Right ventricle myocardium inferior (tissue), 1 donor: ENCODE data around the gene TIE1. TPM values are rescaled to one million over a fixed set of nuclear protein-coding genes. Genes with fewer than 3 reads are reported as not detected.

Source experiments
- ATAC-seq: fragments of 200-7000 bp; cut with Tn5 transposase; one replicate; pipeline ENCODE4 v1.9.1; 2020; ENCODE audit warnings: mild to moderate bottlenecking, moderate library complexity
- DNase-seq: peaks from one replicate; pipeline ENCODE4 v3.0.0; 2021; ENCODE audit errors: missing footprints
- intact Hi-C: fragments of 100-400 bp; cut with DNase I; formaldehyde crosslinking; loops from one replicate; pipeline ENCODE4 v1.11.0; 2022
- total RNA-seq: library from RNA; stranded (reverse); fragmentation: NEBNext Ultra II Directional; extraction: Animal tissue kit (Norgen Biotek cat#: 25700); gene quantifications from one replicate; pipeline ENCODE4 v1.2.1, GENCODE V29; 2021
- donor health status: DM: no; HTN: yes; CAD: no; lungs with severe emphysema.

Gene TIE1
- total RNA-seq, 1 donor from 2014 or later = 22.2 TPM

- ATAC-seq (no peak), DNase-seq (no peak)
- intact Hi-C loops = no loop called here
Observed at GRCh38 chr1:43288058-43288784, 12.6 kb upstream of the TIE1 start.

GRCh38 chr1:43288785-43289706 lies 11.7 kb upstream of the TIE1 start:
- ATAC-seq = no peak
- DNase-seq = no peak
- intact Hi-C loops = no loop called here

- intact Hi-C loops = no loop called here
- ATAC-seq (no peak), DNase-seq (no peak)
Observed at GRCh38 chr1:43292216-43292615, 8.6 kb upstream of the TIE1 start.

GRCh38 chr1:43292679-43293078 lies 8.1 kb upstream of the TIE1 start:
- ATAC-seq (no peak), DNase-seq (no peak)
- intact Hi-C loops = no loop called here

- DNase-seq (no peak), ATAC-seq (no peak)
- intact Hi-C loops = no loop called here
Observed at GRCh38 chr1:43293176-43293575, 7.6 kb upstream of the TIE1 start.

GRCh38 chr1:43293896-43294760 lies 6.7 kb upstream of the TIE1 start:
- no peak for ATAC-seq
- intact Hi-C loops = no loop called here
- no peak for DNase-seq

GRCh38 chr1:43294761-43295160 lies 6.0 kb upstream of the TIE1 start:
- intact Hi-C loops = no loop called here
- DNase-seq (no peak), ATAC-seq (no peak)

GRCh38 chr1:43296207-43296606 lies 4.6 kb upstream of the TIE1 start:
- DNase-seq (no peak), ATAC-seq (no peak)
- intact Hi-C loops = no loop called here

GRCh38 chr1:43298055-43298454 lies 2.7 kb upstream of the TIE1 start:
- intact Hi-C loops = no loop called here
- no peak for ATAC-seq
- DNase-seq = no peak

- no peak for DNase-seq
- intact Hi-C loops = no loop called here
- no peak for ATAC-seq
Observed at GRCh38 chr1:43299101-43299500, 1.7 kb upstream of the TIE1 start.

GRCh38 chr1:43302201-43302600 lies 1.4 kb downstream of the TIE1 start:
- ATAC-seq = no peak
- intact Hi-C loops = loop anchor here (2.0 to 5.0 kb wide), 2 partner anchors 63 to 65 kb away; partner anchors contain the start of gene ELOVL1
- DNase-seq = no peak

- intact Hi-C loops = loop anchor here (2.0 to 5.0 kb wide), 2 partner anchors 64 kb away; partner anchors contain the start of gene ELOVL1
- DNase-seq (no peak), ATAC-seq (no peak)
Observed at GRCh38 chr1:43302721-43303470, 2.1 kb downstream of the TIE1 start.

- intact Hi-C loops = loop anchor here (2.0 to 5.0 kb wide), 2 partner anchors 64 to 65 kb away; partner anchors contain the start of gene ELOVL1
- DNase-seq (no peak), ATAC-seq (no peak)
Observed at GRCh38 chr1:43303471-43304313, 2.9 kb downstream of the TIE1 start.

GRCh38 chr1:43304314-43304681 lies 3.5 kb downstream of the TIE1 start:
- intact Hi-C loops = loop anchor here (5.0 kb wide), 1 partner anchor 63 kb away; the partner anchor contains the start of gene ELOVL1
- DNase-seq = no peak
- no peak for ATAC-seq

GRCh38 chr1:43304771-43305300 lies 4.1 kb downstream of the TIE1 start:
- ATAC-seq (no peak), DNase-seq (no peak)
- intact Hi-C loops = loop anchor here (5.0 kb wide), 2 partner anchors 48 to 62 kb away; partner anchors contain the start of gene ELOVL1

GRCh38 chr1:43305461-43305860 lies 4.7 kb downstream of the TIE1 start:
- intact Hi-C loops = loop anchor here (5.0 kb wide), 1 partner anchor 48 kb away; no protein-coding TSS in a partner anchor
- no peak for DNase-seq

More at GRCh38 chr1:43305461-43305860, 4.7 kb downstream of the TIE1 start:
- no peak for ATAC-seq
